Measurements from ENCODE around the gene ZSCAN16.

The ZSCAN16 gene

GRCh38 chr6:28141500-28142329 lies 17.3 kb downstream of the ZSCAN16 start, which contains the start of gene ZKSCAN8:
Gene ZKSCAN8 (plus strand): TSS chr6:28141883. CDS start chr6:28148408, 6,525 bp downstream.
- peak; percentile 97 for TF ChIP-seq ZFX (IDR thresholded peaks at IDR 0.05)
- no peak; the same call in 1 of the 2 replicates for TF ChIP-seq CTCF (conservative IDR thresholded peaks at IDR 0.05)
- peak within 1 kb of the TSS; percentile 46 for H3K27ac ChIP-seq

GRCh38 chr6:28142446-28142845 lies 18.0 kb downstream of the ZSCAN16 start:
- TF ChIP-seq ZFX (IDR thresholded peaks at IDR 0.05) (no peak), CTCF (conservative IDR thresholded peaks at IDR 0.05) (no peak)
- no peak overlapping the region for H3K27ac ChIP-seq

GRCh38 chr6:28145231-28145630 lies 20.8 kb downstream of the ZSCAN16 start:
- no peak overlapping the region for H3K27ac ChIP-seq
- TF ChIP-seq ZFX (IDR thresholded peaks at IDR 0.05) = no peak
- no peak for TF ChIP-seq CTCF (conservative IDR thresholded peaks at IDR 0.05)

- TF ChIP-seq CTCF (conservative IDR thresholded peaks at IDR 0.05) (no peak), ZFX (IDR thresholded peaks at IDR 0.05) (no peak)
These were observed 28.1 kb downstream of the ZSCAN16 start for GRCh38 chr6:28152531-28152930.

DNA sequence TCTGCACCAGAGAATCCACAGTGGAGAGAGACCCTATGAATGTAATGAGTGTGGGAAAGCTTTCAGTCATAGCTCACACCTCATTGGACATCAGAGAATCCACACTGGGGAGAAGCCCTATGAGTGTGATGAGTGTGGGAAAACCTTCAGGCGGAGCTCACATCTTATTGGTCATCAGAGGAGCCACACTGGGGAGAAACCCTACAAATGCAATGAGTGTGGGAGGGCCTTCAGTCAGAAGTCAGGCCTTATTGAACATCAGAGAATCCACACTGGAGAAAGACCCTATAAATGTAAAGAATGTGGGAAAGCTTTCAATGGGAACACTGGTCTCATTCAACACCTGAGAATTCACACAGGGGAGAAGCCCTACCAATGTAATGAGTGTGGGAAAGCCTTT lies 29.1 kb downstream of the ZSCAN16 start:
- no peak overlapping the region for H3K27ac ChIP-seq
- no peak for TF ChIP-seq ZFX (IDR thresholded peaks at IDR 0.05)
- TF ChIP-seq CTCF (conservative IDR thresholded peaks at IDR 0.05) = no peak

More at GRCh38 chr6:28152531-28152930, 28.1 kb downstream of the ZSCAN16 start:
- no peak overlapping the region for H3K27ac ChIP-seq

- TF ChIP-seq ZFX (IDR thresholded peaks at IDR 0.05) (no peak), CTCF (conservative IDR thresholded peaks at IDR 0.05) (no peak)
- no peak overlapping the region for H3K27ac ChIP-seq
These were observed 29.9 kb downstream of the ZSCAN16 start for GRCh38 chr6:28154357-28154756.

- TF ChIP-seq CTCF (conservative IDR thresholded peaks at IDR 0.05) (no peak), ZFX (IDR thresholded peaks at IDR 0.05) (no peak)
- no peak overlapping the region for H3K27ac ChIP-seq
These were observed 33.9 kb downstream of the ZSCAN16 start for GRCh38 chr6:28158318-28158717.
